GM19025 (cell line): ENCODE results near the gene ZIC2.

Experiments used
- ATAC-seq: cut with Tn5 transposase; IDR thresholded peaks from one replicate; pipeline ENCODE4 v1.9.1; 2021; ENCODE audit warnings: mild to moderate bottlenecking, low read depth, moderate library complexity; ENCODE audit not compliant: unreplicated experiment

The ZIC2 gene

GRCh38 chr13:99984461-99985240 lies 3.1 kb downstream of the ZIC2 start:
- ATAC-seq = no peak

DNA sequence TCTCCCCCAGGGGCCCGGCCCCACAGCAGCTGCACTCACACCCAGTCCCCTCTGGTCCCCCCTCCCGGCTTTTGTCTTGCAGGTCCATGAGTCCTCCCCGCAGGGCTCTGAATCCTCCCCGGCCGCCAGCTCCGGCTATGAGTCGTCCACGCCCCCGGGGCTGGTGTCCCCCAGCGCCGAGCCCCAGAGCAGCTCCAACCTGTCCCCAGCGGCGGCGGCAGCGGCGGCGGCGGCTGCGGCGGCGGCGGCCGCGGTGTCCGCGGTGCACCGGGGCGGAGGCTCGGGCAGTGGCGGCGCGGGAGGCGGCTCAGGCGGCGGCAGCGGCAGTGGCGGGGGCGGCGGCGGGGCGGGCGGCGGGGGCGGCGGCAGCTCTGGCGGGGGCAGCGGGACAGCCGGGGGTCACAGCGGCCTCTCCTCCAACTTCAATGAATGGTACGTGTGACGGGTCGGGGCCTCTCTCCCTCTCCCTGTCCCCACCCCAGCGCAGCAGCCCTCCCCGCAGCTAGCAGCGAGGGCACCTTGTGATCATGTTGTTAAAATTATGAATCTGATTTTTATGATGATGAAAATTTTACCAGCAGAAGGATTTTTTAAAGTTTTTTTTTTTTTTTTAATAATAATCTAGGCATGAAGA lies 3.8 kb downstream of the ZIC2 start:
- ATAC-seq = no peak

- no peak for ATAC-seq
Measured at GRCh38 chr13:99985886-99986527, 4.4 kb downstream of the ZIC2 start.

DNA sequence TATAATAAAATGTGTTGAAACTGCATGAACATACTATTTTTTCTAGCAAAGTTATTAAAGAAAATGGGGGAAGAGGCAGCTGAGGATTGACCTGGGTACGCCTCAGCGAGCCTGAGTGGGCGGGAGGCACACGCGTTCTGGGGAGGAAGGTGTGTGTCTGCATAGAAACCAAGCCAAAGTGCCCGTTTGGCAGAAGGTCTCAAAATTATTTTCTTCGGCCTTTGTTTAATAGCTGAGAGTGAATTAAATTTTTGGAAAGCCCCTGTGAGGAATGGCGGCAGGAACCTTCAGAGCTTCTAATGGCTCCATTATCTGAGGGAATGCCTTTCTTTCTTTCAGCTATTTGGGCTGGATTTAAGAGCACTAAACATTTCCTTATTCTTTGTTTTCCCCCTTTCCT lies 5.2 kb downstream of the ZIC2 start:
- ATAC-seq = no peak

- no peak for ATAC-seq
Measured at GRCh38 chr13:99987154-99988019, 5.8 kb downstream of the ZIC2 start.

GRCh38 chr13:99988529-99989275 lies 7.1 kb downstream of the ZIC2 start:
- ATAC-seq = no peak

GRCh38 chr13:99989276-99990125 lies 7.9 kb downstream of the ZIC2 start:
- no peak for ATAC-seq

GRCh38 chr13:99990126-99990977 lies 8.8 kb downstream of the ZIC2 start:
- no peak for ATAC-seq

DNA sequence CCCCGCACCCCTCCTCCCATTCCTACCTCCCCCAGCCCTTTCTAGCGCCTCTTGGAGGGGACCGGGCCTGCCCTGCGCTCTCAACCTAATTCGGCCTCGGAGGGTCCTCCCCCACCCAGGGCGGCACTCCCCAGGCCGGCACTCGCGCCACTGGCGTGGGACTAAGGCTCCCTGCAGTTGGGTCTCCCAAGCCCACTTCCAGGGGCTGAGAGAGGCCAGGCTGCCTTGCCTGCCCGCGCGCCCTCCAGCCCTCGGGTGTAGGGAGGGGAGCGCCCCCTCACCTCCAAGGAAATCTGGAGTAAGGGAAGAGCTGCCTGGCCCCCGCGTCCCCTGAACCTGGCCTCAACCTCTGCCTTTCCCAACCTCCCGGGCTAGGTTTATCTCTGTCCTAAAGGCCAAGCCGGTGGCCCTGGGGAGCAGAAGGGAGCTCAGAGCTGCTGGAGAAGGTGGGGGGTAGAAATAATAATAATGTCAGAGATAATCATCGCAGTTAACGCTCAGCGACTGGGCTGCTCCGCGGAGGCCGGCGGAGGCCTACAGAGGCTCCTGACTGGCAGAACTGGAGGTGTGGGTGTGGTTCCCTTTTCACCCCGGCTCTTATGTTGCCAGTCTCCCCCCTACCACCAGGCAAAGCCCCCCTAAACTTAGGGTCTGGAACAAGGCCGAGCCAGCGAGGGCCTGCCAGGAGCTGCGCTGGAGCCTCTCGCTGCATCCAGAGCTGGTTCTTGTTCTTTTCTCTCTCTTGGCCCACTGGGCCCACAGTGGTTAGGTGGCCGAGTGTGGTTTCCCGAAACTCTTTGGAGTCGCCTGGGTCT lies 9.6 kb downstream of the ZIC2 start:
- no peak for ATAC-seq

DNA sequence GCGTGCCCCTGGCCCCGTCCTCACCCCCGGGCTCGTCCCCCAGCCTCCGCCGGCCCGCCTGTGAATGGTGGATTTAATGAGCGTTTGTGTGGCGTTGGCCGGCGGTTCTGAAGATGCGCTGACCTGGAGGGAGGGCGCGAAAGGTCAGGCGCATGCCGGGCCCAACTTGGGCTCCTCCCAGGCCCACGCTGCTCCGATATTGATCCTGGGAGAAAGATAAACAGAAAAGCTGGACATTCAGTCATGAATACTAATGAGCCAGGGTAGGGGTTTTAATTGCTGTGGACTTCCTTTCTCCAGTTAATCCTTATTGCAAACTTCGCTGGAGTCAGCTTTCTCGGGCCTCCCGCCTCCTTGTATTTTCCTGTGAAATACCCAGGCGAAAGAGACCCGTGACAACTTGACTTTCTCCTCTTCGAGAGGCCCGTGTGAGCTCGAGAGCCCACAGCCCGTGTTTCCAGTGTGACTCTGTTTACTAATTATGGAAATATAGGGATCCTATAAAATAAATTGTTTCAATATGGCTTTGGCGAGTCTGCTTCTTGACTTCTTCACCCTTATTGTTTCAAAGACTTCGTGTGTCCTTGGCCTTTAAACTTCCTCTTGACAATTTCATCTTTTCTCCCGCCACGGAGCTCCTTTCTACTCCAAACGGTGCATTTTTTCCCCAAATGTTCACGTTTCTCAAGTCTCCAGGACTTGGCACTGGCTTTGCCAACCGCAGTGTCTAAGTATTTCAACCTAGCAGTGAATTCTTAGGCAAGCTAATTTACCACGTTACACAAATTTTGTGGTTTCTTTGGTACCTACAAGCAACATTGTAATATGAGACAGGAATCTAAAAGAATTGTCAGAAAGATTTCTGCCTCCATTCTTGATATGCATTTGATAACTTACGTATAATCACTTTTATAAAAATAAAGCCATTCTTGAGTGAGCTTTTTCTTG lies 10.5 kb downstream of the ZIC2 start:
- ATAC-seq = no peak

DNA sequence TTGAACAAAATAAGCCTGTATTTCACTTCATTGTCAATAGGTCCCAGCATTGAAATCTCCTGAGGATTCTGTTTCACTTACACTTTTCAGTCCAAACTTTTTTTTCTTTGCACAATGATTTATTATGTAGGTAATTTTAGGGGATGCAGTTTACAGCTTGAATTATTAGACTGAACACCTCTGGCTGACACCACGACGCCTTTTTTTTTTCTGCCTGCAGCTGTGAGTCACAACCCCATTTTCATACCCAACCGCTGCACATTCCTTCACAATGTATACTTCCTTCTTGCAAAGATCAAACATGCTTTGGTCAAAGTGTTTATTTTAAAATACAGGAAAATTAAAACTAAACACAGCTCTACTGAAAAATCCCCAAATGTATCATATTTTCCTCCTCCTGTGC lies 11.4 kb downstream of the ZIC2 start:
- ATAC-seq = no peak

DNA sequence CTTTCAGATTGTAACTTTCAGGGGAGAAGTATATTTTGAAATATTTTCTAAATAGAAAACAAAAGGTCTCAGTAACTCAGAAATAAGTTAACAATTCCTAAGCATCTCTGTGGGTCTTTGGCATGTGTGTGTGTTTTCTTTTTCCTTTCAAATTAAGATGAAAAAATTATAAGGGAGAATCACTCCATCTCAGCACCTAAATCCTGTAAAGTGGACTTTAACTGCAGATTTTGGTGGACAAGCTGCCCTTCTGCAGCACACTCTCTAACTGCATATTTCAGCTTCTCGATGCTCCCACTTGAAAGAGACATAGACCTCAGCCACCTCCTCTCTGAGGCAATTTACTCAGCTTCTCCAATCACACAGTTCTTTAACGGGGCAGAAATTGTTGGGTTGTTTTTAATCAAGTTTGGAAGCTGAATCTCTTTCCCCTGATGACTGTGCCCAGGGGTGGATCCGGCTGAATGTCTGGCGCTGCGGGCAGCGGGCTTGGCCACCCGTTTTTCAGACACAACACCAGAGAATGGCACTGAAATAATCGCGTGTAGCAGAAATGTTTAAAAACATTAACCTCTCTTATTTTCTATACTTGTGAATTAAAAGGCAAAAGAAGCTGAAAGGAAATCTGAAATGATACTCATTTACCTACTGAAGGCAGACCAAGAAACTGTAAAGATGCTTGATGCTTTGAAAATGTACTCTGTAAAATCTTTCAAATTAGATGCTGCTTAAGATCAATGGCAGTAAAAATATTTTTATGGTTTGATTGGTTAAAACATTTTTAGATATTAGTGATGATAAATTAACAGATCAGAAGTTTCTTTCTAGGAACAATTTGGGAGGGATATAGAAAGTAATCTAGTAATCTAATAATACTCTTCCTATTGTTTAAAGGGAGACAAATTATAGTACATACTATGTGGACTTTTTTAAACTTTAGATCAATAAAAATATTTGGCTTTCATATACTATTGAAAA lies 12.4 kb downstream of the ZIC2 start:
- ATAC-seq = no peak

DNA sequence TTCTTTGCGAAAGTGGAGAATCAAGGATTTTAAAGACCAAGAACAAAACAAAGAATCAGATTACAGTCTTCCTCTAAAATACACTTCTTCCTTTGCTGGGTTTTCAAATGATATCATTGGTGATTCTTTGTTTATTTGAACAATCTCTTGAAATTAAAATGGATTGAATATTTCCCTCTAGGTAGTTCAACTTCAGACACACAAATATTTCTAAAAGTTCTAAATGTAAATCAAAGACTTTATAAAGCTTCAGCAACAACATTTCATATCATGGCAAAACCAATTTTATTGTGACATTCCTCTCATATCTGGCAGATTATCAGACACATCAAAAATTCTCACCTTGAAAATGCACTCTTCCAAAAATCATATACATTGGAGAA lies 13.0 kb downstream of the ZIC2 start:
- no peak for ATAC-seq

- ATAC-seq = no peak
Measured at GRCh38 chr13:99995104-99995588, 13.6 kb downstream of the ZIC2 start.
